Activated CD8-positive, alpha-beta memory T cell treated with anti-CD3 and anti-CD28 coated beads for 48 hours (primary cell): ENCODE data around the gene REG3A.

Experiments
- DNase-seq, 3 experiments: peaks; one replicate each; pipeline ENCODE4 v3.0.0-alpha.2; 2020; ENCODE audit warnings: low read depth in 2 of 3, low spot score in 2 of 3

REG3A gene

DNA sequence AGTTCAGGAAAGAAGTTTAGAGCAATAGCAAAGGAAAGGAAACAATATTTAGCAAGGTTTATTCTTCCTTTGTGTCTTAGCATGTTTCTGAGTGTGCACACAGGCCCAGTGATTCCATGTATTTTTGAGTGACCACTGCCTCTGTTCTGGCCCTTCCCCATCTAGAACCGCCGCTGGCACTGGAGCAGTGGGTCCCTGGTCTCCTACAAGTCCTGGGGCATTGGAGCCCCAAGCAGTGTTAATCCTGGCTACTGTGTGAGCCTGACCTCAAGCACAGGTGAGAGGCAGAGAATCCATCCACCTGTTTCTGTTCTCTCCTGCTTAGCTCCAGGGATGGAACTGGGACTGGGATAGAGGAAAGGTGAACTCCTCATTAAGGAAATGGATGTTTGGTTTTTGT is 36.9 kb downstream of the REG3A start:
- no peak for DNase-seq

DNA sequence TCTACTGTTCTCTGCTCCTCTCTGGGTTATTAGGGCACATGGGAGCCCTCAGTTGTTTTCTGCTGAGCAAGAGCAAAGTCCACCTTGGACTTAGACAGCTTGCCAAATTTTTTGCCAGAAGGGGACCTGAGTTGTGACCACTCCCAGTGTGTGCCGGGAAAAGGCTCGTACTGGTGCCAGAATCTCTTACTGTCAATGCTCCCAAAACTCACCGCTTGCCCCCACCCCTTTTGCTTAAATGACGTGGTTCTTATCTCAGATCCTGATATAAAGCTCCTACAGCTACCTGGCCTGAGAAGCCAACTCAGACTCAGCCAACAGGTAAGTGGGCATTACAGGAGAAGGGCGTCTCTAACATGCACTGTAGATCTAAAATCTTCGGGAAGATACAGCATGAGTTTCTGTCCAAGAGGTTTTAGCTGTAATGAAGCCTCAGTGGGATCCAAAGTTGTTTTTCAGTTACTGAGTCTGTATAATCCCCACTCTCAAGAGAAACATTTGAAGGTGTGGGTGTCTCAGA is 39.3 kb downstream of the REG3A start, which contains the start of gene REG1A:
Gene REG1A (plus strand): TSS at position 295 of the 520 bp plus-strand sequence. CDS start 374 bp downstream, outside the sequence.
- DNase-seq, result no peak

- no peak for DNase-seq
Observed at GRCh38 chr2:79116997-79117928, 42.3 kb downstream of the REG3A start.

GRCh38 chr2:79114797-79115494 is 44.6 kb downstream of the REG3A start:
- no peak for DNase-seq

DNA sequence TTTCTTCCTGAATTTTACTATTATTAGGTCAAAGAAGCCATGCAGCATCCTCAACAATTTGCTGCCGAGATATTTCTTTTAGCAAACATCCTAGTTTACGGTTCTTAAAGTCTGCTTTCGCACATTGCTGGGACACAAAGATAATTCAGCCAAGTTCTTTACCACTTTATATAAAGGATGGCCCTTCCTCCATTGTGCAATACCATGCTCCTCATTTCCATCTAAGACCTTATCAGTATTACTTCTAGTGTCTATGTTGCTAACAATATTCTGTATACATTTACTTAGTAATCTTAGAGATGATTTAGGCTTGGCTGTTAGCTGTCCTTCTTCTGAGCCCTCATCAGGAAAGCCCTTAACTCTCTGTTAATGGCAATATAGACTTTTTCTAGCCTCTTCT is 47.3 kb downstream of the REG3A start:
- DNase-seq, result no peak
